SK-N-SH (cell line): ENCODE measurements around the gene CASP7.

Experiments
- CTCF ChIP-seq: fragments of 200-600 bp; sonication (generic); IDR thresholded peaks from 2 replicates; pipeline ENCODE4 v1.6.1; 2017; ENCODE audit warnings: antibody characterized with exemption, mild to moderate bottlenecking, moderate library complexity
- MXI1 ChIP-seq: IDR thresholded peaks from 2 replicates; pipeline ENCODE4 v1.6.1; 2012; ENCODE audit warnings: mild to moderate bottlenecking, low read depth, low read length, improper control_type of control experiment
- NRF1 ChIP-seq: IDR thresholded peaks from 2 replicates; pipeline ENCODE4 v1.6.1; 2012; ENCODE audit warnings: low read depth, mild to moderate bottlenecking, low read length
- POLR2AphosphoS5 ChIP-seq: IDR thresholded peaks from 2 replicates; pipeline ENCODE4 v1.6.1; 2012; ENCODE audit warnings: low read depth, low read length
- RAD21 ChIP-seq: IDR thresholded peaks from 2 replicates; pipeline ENCODE4 v1.6.1; 2012; ENCODE audit warnings: mild to moderate bottlenecking, low read length
- REST ChIP-seq: IDR thresholded peaks from 2 replicates; pipeline ENCODE4 v1.6.1; 2012; ENCODE audit warnings: mild to moderate bottlenecking, low read depth, low read length, moderate library complexity
- SMC3 ChIP-seq: IDR thresholded peaks from 2 replicates; pipeline ENCODE4 v1.6.1; 2012; ENCODE audit warnings: low read depth, low read length, improper control_type of control experiment
- YY1 ChIP-seq: IDR thresholded peaks from 2 replicates; pipeline ENCODE4 v1.4.0; 2012; ENCODE audit warnings: low read depth, mild to moderate bottlenecking

GRCh38 chr10:113651021-113651420, 28.7 kb upstream of the CASP7 start:
- TF ChIP-seq SMC3: no peak
- no peak for TF ChIP-seq CTCF
- no peak for TF ChIP-seq RAD21
- TF ChIP-seq MXI1: no peak
- no peak for TF ChIP-seq POLR2AphosphoS5
- TF ChIP-seq YY1: no peak
- TF ChIP-seq NRF1: no peak
- TF ChIP-seq REST: no peak
